GM19328 (cell line): ENCODE measurements around the gene POLRMT.
"Not testable (repeated sequence)": the region's sequence is repeated elsewhere in the genome, so short reads cannot be mapped to it uniquely, and the experiment has no call there.

Experiments used
- ATAC-seq: cut with Tn5 transposase; IDR thresholded peaks from one replicate; pipeline ENCODE4 v1.9.1; 2021; ENCODE audit warnings: mild to moderate bottlenecking, moderate library complexity; ENCODE audit not compliant: unreplicated experiment

The POLRMT gene

DNA sequence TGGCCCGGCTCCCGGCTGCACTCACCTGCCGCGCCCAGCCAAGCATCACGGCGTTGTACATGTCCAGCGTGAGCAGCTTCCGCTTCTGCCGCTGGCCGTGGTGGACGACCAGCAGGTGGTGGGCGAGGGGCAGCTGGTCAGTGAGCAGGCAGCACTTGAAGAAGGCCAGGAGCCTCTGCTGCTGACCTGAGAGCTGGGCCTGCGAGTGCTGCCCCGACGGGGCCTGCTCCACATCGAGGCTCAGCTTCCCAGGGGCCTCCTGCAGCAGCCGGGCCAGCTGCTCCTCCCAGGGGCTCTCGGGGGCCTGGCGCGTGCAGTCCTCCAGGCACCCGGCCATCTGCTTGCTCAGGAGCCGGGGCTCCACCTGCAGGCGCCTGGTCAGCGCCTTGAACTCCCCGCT lies 3.8 kb downstream of the POLRMT start:
- ATAC-seq: not testable (repeated sequence)

DNA sequence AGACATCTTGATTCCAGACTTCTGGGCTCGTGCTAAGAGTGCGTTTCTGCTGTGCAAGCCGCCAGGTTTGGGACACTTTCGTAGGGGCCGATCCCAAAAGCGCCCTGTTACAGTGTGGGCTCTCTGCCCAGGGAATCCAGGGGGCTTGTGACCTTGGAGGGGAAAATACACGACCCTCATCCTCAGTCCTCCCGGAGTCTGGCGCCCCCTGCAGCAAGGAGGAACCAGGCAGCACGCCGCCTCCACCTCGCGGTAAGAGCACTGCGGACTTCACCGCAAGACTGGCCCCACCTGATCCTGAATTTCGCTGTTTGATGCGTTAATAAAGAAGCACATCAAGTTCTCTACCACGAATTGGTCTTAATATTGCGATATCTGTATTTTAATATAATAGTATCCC lies 5.2 kb downstream of the POLRMT start:
- no peak for ATAC-seq

DNA sequence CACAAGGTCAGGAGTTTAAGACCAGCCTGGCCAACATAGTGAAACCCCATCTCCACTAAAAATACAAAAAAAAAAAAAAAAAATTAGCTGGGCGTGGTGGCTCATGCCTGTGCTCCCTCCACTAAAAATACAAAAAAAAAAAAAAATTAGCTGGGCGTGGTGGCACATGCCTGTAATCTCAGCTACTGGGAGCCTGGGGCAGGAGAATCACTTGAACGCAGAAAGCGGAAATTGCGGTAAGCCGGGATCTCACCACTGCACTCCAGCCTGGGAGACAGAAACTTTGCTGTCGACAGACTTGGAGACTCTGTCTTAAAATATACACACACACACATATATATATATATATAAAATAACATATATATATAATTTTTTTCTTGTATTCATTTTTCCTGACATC lies 6.8 kb downstream of the POLRMT start:
- ATAC-seq: not testable (repeated sequence)

- no peak for ATAC-seq
Observed at GRCh38 chr19:625257-625656, 8.1 kb downstream of the POLRMT start.

- ATAC-seq: no peak
Observed at GRCh38 chr19:624433-625109, 8.8 kb downstream of the POLRMT start.

DNA sequence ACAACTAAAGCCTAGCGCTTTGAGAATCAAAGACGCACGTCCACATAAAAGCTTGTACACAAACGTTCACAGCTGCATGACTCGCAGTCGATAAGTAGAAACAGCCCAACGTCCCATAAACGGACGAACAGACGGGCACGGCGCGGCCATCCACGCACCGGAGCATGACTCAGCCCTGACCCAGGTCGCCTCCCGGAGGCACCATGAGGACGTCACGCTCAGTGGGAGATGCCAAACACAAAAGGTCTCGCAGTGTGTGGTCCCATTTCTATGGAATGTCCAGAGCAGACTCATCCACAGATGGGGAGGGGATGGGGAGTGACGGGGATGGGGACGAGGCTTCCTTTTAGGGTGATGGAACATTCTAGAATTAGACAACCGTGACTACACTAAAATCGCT lies 9.4 kb downstream of the POLRMT start:
- ATAC-seq: no peak

- no peak for ATAC-seq
Observed at GRCh38 chr19:623175-623916, 10.0 kb downstream of the POLRMT start.

DNA sequence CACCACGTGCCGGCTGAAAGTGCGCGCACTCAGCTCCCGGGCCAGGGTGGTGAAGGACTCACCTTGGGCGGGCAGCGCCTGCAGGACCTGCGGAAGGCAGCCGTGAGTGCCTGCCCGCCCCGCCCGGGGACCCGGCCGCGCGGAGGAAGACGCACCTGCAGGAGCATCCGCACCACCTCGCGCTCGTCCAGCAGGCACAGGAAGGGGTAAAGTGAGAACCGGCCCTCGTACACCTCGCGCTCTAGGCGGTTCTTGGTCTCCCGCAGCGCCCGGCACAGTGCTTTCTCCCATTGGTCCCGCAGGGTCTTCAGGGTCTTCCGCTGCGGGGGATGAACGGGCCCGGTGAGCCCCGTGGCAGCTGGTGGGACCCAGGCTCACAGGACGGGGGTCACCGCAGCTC lies 10.7 kb downstream of the POLRMT start:
- no peak for ATAC-seq

DNA sequence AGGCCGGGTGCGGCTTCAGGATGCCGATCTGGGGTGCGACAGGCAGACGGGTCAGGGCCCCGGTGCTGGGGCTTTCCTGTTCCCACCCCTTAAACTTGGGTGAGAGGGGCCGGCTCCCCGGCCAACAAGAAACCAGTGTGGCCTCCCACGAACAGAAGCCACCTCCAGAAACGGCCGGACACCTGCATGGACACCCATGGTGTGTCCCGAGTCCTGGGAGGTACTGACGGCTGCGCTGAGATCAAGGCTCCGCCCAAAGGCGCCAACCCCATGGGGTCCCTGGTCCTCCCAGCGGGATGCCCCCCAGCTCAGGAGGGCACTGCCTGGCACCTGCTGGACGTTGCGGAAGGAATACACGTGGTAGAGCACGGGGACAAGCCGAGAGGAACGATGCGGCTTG lies 11.5 kb downstream of the POLRMT start:
- ATAC-seq: no peak

- ATAC-seq: not testable (repeated sequence)
Observed at GRCh38 chr19:621191-621590, 12.1 kb downstream of the POLRMT start.

DNA sequence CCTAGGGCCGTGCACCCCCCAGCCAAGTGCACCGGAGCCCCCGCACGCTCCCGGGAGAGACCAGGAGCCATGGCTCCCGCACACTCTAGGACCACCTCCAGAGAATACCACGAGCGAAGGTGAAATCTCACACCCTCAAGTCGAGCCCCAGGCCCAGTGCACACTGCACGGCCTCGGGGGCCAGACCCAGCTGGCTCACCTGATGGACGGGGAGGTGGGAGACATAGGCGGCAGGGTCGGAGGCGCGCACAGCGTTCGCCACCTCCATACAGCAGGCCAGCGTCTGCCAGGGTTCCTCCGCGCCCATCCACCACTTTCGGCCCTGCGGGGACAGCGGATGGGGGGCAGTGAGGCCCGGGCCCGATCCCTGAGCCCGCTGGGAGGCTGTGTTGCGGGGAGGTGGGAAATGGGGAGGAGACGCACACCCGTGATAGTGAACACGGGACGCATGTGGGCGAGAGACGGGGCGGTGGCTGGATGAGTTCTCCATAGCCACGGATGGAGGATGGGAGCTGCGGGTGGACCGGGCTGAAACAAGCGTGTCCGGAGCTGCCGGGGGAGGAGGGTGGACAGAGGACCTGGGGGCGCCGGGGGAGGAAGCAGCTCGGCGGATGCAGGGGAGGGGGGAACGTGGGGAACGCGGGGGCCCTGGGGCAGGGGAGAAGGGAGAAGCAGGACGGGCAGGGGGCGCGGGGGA lies 13.0 kb downstream of the POLRMT start:
- no peak for ATAC-seq

DNA sequence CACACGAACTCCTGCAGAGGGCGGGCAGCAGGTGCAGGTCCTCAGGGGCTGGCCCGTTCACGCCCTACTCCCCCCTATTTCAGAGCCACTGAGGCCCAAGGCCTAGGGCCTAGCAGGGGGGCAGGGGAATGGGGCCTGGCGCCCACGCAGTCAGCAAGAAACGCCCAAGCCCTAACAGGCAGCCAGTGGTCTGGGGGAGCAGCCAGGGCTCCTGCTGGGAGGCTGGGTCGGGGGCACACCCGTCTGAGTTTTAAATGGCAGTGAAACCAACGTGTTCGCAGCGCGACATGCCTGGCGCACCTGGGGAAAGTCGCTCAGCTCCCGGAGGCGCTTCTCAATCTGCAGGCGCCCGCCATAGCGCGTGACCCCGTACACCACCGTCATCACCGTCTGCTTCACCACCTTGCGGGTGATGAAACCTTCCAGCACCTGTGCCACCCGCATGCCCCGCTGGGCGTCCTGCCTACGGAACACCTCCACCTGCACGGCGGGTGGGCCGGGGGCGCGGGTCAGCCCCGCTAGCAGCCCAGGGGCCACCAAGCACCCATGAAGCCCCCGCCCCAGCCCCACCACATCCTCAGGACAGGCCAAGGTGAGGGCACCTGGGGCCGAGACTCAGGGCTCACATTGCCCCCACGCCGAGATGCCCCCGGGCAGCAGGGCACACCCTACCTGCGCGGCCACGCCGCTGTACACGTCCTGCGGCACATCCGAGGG lies 13.9 kb downstream of the POLRMT start:
- ATAC-seq: no peak

GRCh38 chr19:618674-619285 lies 14.6 kb downstream of the POLRMT start:
- ATAC-seq: no peak

- ATAC-seq: no peak
Observed at GRCh38 chr19:618247-618619, 15.1 kb downstream of the POLRMT start.

DNA sequence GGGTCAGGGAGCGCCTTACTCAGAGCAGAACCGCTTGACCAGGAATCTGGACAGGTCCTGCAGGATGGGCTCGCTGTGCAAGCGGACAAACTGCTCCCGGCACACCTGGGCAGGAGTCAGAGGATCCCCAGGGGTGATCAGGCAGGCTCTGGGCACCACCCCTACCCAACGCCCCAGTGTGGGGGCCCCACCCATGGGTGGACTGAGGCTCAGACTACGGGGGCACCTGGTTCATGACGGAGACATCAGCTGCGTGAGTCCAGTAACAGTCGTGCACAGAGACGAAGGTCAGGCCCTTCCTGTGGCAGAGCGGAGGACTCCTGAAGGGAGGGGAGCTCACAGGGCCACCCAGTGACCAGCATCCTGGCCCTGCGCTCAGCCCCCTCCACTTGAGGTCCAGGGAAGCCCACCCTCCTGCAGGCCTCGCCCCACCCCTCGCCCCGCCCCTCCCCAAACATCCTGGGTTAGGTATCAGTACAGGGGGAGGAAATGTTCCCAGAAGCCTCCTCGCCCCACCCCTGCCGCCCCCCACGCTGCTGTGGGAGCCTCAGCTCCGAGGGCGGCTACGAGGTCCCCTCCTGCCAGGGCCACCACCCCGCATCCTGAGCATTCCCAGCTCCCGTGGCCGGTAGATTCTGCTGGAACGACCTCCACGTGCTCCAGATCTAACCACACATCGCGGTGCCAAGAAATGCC lies 15.6 kb downstream of the POLRMT start:
- ATAC-seq: no peak

GRCh38 chr19:616747-617526 lies 16.4 kb downstream of the POLRMT start:
- ATAC-seq: no peak

DNA sequence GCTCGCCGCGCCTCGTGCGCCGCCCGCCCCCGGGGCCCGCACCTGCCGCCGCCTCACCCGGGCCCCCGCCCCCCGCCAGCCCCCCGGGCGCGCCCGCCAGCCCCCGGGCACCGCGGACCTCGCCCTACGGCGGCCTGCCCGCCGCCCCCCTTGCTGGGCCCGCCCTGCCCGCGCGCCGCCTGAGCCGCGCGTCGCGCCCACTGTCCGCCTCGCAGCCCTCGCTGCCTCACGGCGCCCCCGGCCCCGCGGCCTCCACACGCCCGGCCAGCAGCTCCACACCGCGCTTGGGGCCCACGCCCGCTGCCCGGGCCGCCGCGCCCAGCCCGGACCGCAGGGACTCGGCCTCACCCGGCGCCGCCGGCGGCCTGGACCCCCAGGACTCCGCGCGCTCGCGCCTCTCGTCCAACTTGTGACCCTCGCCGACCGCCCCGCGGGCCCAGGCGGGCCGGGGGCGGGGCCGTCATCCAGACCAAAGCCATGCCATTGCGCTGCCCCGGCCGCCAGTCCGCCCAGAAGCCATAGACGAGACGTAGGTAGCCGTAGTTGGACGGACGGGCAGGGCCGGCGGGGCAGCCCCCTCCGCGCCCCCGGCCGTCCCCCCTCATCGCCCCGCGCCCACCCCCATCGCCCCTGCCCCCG lies 17.2 kb downstream of the POLRMT start:
- ATAC-seq: no peak

GRCh38 chr19:615619-616018 lies 17.7 kb downstream of the POLRMT start:
- no peak for ATAC-seq
